Fibroblast of lung (primary cell): Measurements from ENCODE around the gene PRR3. TPM values are rescaled to one million over a fixed set of nuclear protein-coding genes. Genes with fewer than 3 reads are reported as not detected.

ENCODE experiments used
- DNase-seq, 2 donors: peaks; one replicate each; pipeline versions ENCODE4 v3.0.0 to v3.0.0-alpha.2; 2010; ENCODE audit warnings: low read depth in 2 of 2
- H2AFZ ChIP-seq: 2 replicates; pipeline ENCODE4 v1.5.1; 2012; ENCODE audit warnings: low read length, control low read depth, inconsistent platforms
- H3K27ac ChIP-seq: 2 replicates; pipeline ENCODE4 v1.5.1; 2011; ENCODE audit warnings: low read length, control low read depth; ENCODE audit not compliant: insufficient read depth
- H3K27me3 ChIP-seq: 2 replicates; pipeline ENCODE4 v1.5.1; 2011; ENCODE audit warnings: mild to moderate bottlenecking, low read length; ENCODE audit not compliant: control insufficient read depth, insufficient read depth
- H3K36me3 ChIP-seq: 2 replicates; pipeline ENCODE4 v1.5.1; 2011; ENCODE audit warnings: low read length; ENCODE audit not compliant: control insufficient read depth, insufficient read depth
- H3K4me1 ChIP-seq: 2 replicates; pipeline ENCODE4 v1.5.1; 2011; ENCODE audit warnings: low read length; ENCODE audit not compliant: control insufficient read depth, insufficient read depth; ENCODE audit errors: extremely low read depth
- H3K4me2 ChIP-seq: 2 replicates; pipeline ENCODE4 v1.5.1; 2011; ENCODE audit warnings: low read length, control low read depth; ENCODE audit not compliant: insufficient read depth; ENCODE audit errors: extremely low read depth
- H3K4me3 ChIP-seq, 4 experiments: fragments of 200-600 bp in 1 of 4; sonication (generic) in 1 of 4; replicated peaks in 1 of 4; 2 replicates each; pipeline ENCODE4 v1.5.1; 2011 to 2016; ENCODE audit warnings: low read length in 4 of 4, low read depth in 3 of 4, mild to moderate bottlenecking in 3 of 4, control low read depth in 2 of 4, inconsistent platforms in 1 of 4, mixed read lengths in 1 of 4; ENCODE audit not compliant: insufficient read depth in 1 of 4; ENCODE audit errors: control extremely low read depth in 1 of 4
- H3K79me2 ChIP-seq: 2 replicates; pipeline ENCODE4 v1.5.1; 2012; ENCODE audit warnings: mild to moderate bottlenecking, low read length, inconsistent platforms; ENCODE audit not compliant: control insufficient read depth, insufficient read depth
- H3K9ac ChIP-seq: 2 replicates; pipeline ENCODE4 v1.5.1; 2011; ENCODE audit warnings: mild to moderate bottlenecking, low read length, control low read depth; ENCODE audit not compliant: insufficient read depth
- H3K9me3 ChIP-seq: 2 replicates; pipeline ENCODE4 v1.5.1; 2012; ENCODE audit warnings: low read depth, low read length; ENCODE audit not compliant: control insufficient read depth, insufficient read depth
- H4K20me1 ChIP-seq: 2 replicates; pipeline ENCODE4 v1.5.1; 2011; ENCODE audit warnings: low read length; ENCODE audit not compliant: control insufficient read depth, insufficient read depth; ENCODE audit errors: extremely low read depth
- CTCF ChIP-seq, 2 donors: IDR thresholded peaks in 1 of 2; conservative IDR thresholded peaks in 1 of 2; 1 replicate in 1 of 2; 2 replicates in 1 of 2; pipeline ENCODE4 v1.5.1; 2011 to 2012; ENCODE audit warnings: low read length in 2 of 2, control low read depth in 1 of 2, inconsistent platforms in 1 of 2, low read depth in 1 of 2, mild to moderate bottlenecking in 1 of 2
- EZH2 ChIP-seq: IDR thresholded peaks from 2 replicates; pipeline ENCODE4 v1.5.1; 2012; ENCODE audit warnings: low read length, control low read depth, mild to moderate bottlenecking; ENCODE audit errors: missing control alignments
- polyA plus RNA-seq, 2 donors: library from polyadenylated mRNA; depleted of rRNA in 1 of 2; stranded (reverse) in 1 of 2; unstranded in 1 of 2; fragments of >200 nt; gene quantifications; 2 replicates each; pipeline ENCODE4 v1.2.1, GENCODE V29; 2011 to 2012; ENCODE audit warnings: missing spikeins in 1 of 2
- total RNA-seq: library from RNA; depleted of rRNA; stranded (reverse); fragments of >200 nt; gene quantifications from 2 replicates; pipeline ENCODE4 v1.2.1, GENCODE V29; 2014

PRR3 gene
- total and polyA plus RNA-seq, 2 donors (not counting 1 experiment from before 2014, with no cell fraction given): 6.6 to 19.0 TPM

DNA sequence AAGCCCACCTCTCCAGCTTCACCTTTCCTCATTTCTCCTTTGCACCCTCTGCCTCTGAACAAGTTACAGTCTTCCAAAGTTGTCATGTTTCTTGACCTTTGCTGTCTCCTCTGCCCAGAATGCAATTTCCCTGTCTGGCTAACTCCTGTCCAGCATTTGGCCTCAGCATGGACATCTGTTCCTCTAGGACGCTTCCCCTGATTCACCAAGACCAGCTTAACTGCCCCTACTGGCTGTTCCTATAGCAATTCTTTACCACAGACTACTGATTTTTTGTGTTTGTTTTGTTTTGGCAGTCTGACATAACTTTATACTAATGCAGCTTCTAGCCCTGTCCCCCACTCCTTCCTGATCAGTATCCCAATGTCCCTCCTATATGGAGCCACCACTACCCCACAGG lies 14.2 kb upstream of the PRR3 start:
- no peaks in the 10 kb centered on the region for H4K20me1 ChIP-seq
- no peaks in the 10 kb centered on the region for H3K27me3 ChIP-seq
- H2AFZ ChIP-seq: no peak overlapping the region
- DNase-seq: peak; percentile 12 to 24
- H3K4me3 ChIP-seq: no peak overlapping the region
- H3K4me1 ChIP-seq: no peaks in the 10 kb centered on the region
- peaks cover 14% of the 10 kb centered on the region for H3K36me3 ChIP-seq
- H3K9me3 ChIP-seq: no peaks in the 10 kb centered on the region
- H3K9ac ChIP-seq: no peak overlapping the region
- TF ChIP-seq EZH2: no peak
- peak in 1 of 2 donors; percentile 2 for TF ChIP-seq CTCF (conservative IDR thresholded peaks at IDR 0.05 in 1 of 2, IDR thresholded peaks at IDR 0.05 in 1 of 2; ENCODE audit: low read depth in 1 of 2, low read length in 2 of 2)
- no peak overlapping the region for H3K4me2 ChIP-seq
- H3K79me2 ChIP-seq: no peaks in the 10 kb centered on the region
- H3K27ac ChIP-seq: no peak overlapping the region

DNA sequence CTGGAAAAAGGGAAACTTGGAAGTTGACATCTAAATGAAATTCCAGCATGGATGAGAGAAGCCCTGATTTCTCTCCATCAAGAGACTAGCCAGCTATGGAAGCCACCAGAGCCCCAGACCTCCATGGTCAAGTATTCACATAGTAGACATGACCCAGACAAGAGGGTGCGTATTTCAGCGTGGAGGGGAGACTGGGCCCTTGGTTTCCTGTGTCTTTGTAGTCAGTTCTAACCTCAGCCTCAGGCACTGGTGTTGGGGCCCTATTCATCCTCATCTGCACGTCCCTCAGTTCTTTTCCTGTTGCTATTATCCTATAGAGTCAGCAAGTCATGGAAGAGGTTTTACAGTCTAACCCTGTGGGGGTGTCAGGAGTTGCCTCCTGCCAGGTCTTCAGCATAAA lies 13.3 kb upstream of the PRR3 start:
- Histone ChIP-seq H3K4me1 (no peaks in the 10 kb centered on the region), H3K9ac (no peak overlapping the region), H2AFZ (no peak overlapping the region), H3K9me3 (no peaks in the 10 kb centered on the region), H3K79me2 (no peaks in the 10 kb centered on the region), H4K20me1 (no peaks in the 10 kb centered on the region), H3K36me3 (peaks cover 14% of the 10 kb centered on the region), H3K27me3 (no peaks in the 10 kb centered on the region), H3K4me2 (no peak overlapping the region), H3K4me3 (no peak overlapping the region), H3K27ac (no peak overlapping the region)
- no peak for DNase-seq
- no peak for TF ChIP-seq EZH2
- TF ChIP-seq CTCF (conservative IDR thresholded peaks at IDR 0.05 in 1 of 2, IDR thresholded peaks at IDR 0.05 in 1 of 2; ENCODE audit: low read depth in 1 of 2, low read length in 2 of 2): no peak

- Histone ChIP-seq H3K9me3 (no peaks in the 10 kb centered on the region), H3K4me3 (no peak overlapping the region), H3K4me2 (no peak overlapping the region), H4K20me1 (no peaks in the 10 kb centered on the region), H3K9ac (no peak overlapping the region), H2AFZ (no peak overlapping the region), H3K4me1 (no peaks in the 10 kb centered on the region), H3K79me2 (no peaks in the 10 kb centered on the region), H3K36me3 (peaks cover 14% of the 10 kb centered on the region), H3K27ac (no peak overlapping the region), H3K27me3 (no peaks in the 10 kb centered on the region)
- peak; percentile 66 to 76 for DNase-seq
- no peak for TF ChIP-seq EZH2
- TF ChIP-seq CTCF (conservative IDR thresholded peaks at IDR 0.05 in 1 of 2, IDR thresholded peaks at IDR 0.05 in 1 of 2; ENCODE audit: low read depth in 1 of 2, low read length in 2 of 2): peak; percentile 77 to 89
These were observed 12.3 kb upstream of the PRR3 start for GRCh38 chr6:30544666-30545272.
